ENCODE data around the gene NDUFA3. TPM values are rescaled to one million over a fixed set of nuclear protein-coding genes. Genes with fewer than 3 reads are reported as not detected.

Gene NDUFA3
- total and polyA plus RNA-seq, 11 donors: 32.2 to 1,519 (median 299) TPM

- ATAC-seq: peak; percentile 91 to 95 (median 94)
- Histone ChIP-seq H3K4me3 (peak overlapping the region; percentile 74 to 100 (median 96)), H3K27ac (peak overlapping the region; percentile 31 to 100 (median 95)), H3K27me3 (peaks cover 0 to 3% (median 0%) of the 10 kb centered on the region in 9 donors), H3K36me3 (peaks cover 0 to 23% (median 8%) of the 10 kb centered on the region in 9 donors), H3K9me3 (no peaks in the 10 kb centered on the region), H3K4me1 (peaks cover 5 to 48% (median 36%) of the 10 kb centered on the region in 12 donors)
- intact Hi-C loops (cut with DNase I): loop anchor here in 1 of 10 donors (1.0 to 2.0 kb wide), 4 partner anchors 22 to 53 kb away; partner anchors contain the start of genes LENG1, NDUFA3, PRPF31 and TFPT
- DNase-seq: peak; percentile 99 to 100 (median 100)
- TF ChIP-seq POLR2A (IDR thresholded peaks at IDR 0.05) (no peak), CTCF (IDR thresholded peaks at IDR 0.05) (no peak)
- 1% methylated on average over 41 to 46 of the region's 46 CpGs for WGBS, 4 donors
Measured at GRCh38 chr19:54136864-54137698, 34.4 kb downstream of the NDUFA3 start.

- peaks cover 5 to 48% (median 36%) of the 10 kb centered on the region in 12 donors for H3K4me1 ChIP-seq
Measured at GRCh38 chr19:54137699-54138488, 35.2 kb downstream of the NDUFA3 start, which contains the start of gene CNOT3. TSS of gene CNOT3 (plus strand) at chr19:54137762. CDS start at chr19:54142979, 5,217 bp downstream.

GRCh38 chr19:54138489-54139256, 36.0 kb downstream of the NDUFA3 start:
- no peak for TF ChIP-seq POLR2A (IDR thresholded peaks at IDR 0.05)
- TF ChIP-seq CTCF (IDR thresholded peaks at IDR 0.05): no peak
- WGBS, 4 donors: 18 to 43% (median 26%) methylated on average over 19 to 31 of the region's 31 CpGs

More at GRCh38 chr19:54137699-54138488, 35.2 kb downstream of the NDUFA3 start, which contains the start of gene CNOT3:
- Histone ChIP-seq H3K4me3 (peak within 1 kb of the TSS; percentile 74 to 100 (median 96)), H3K27me3 (peaks cover 0 to 3% (median 0%) of the 10 kb centered on the region in 9 donors), H3K9me3 (no peaks in the 10 kb centered on the region), H3K27ac (peak within 1 kb of the TSS; percentile 86 to 100 (median 95)), H3K36me3 (peaks cover 0 to 29% (median 11%) of the 10 kb centered on the region in 9 donors)
- no peak for ATAC-seq
- 0 to 1% (median 1%) methylated on average over 27 to 103 of the region's 103 CpGs for WGBS, 4 donors
- no peak for DNase-seq
- peak; percentile 89 to 94 for TF ChIP-seq POLR2A (IDR thresholded peaks at IDR 0.05)
- TF ChIP-seq CTCF (IDR thresholded peaks at IDR 0.05): peak in 3 of 12 donors; percentile 6 to 9 (median 8)
- intact Hi-C loops (cut with DNase I): loop anchor here in 1 of 10 donors (1.0 to 2.0 kb wide), 4 partner anchors 21 to 52 kb away; partner anchors contain the start of genes LENG1, NDUFA3, PRPF31 and TFPT

More at GRCh38 chr19:54138489-54139256, 36.0 kb downstream of the NDUFA3 start:
- Histone ChIP-seq H3K4me1 (peaks cover 5 to 48% (median 36%) of the 10 kb centered on the region in 12 donors), H3K36me3 (peaks cover 0 to 32% (median 19%) of the 10 kb centered on the region in 9 donors), H3K27ac (peak overlapping the region in 11 of 12 donors; percentile 86 to 100 (median 95)), H3K27me3 (peaks cover 0 to 3% (median 0%) of the 10 kb centered on the region in 9 donors), H3K4me3 (peak overlapping the region; percentile 74 to 100 (median 96)), H3K9me3 (no peaks in the 10 kb centered on the region)
- intact Hi-C loops (cut with DNase I): no loop called here
- DNase-seq: no peak
- no peak for ATAC-seq

All from heart left ventricle (tissue), 16 donors.